T-cell (primary cell): Measurements from ENCODE around the gene KCNK1. TPM values are rescaled to one million over a fixed set of nuclear protein-coding genes. Genes with fewer than 3 reads are reported as not detected.

Source experiments
- ATAC-seq, 4 experiments: fragments of 200-7000 bp in 3 of 4; fragments of 150-1000 bp in 1 of 4; cut with Tn5 transposase; replicated peaks in 1 of 4; 1 replicate in 3 of 4; 2 replicates in 1 of 4; pipeline ENCODE4 v1.10.0; 2021; ENCODE audit warnings: moderate library complexity in 3 of 4, mild to moderate bottlenecking in 2 of 4, moderate number of reproducible peaks in 1 of 4
- CTCF ChIA-PET, 2 donors: fragments of 300-600 bp; sonication (Branson Sonifier 250); formaldehyde crosslinking; loops; one replicate each; lab custom pipeline; 2022; ENCODE audit warnings: antibody characterized with exemption in 2 of 2; lab: Charles Lee
- POLR2A ChIA-PET, 2 donors: fragments of 300-600 bp; sonication (Branson Sonifier 250); formaldehyde crosslinking; loops; one replicate each; lab custom pipeline; 2022; ENCODE audit warnings: antibody characterized with exemption in 2 of 2; lab: Charles Lee
- DNase-seq, 35 experiments: peaks; one replicate each; pipeline versions ENCODE4 v3.0.0 to v3.0.0-alpha.2; 2013 to 2023
- H3K27ac ChIP-seq: one replicate; pipeline ENCODE4 v1.5.1; 2013; ENCODE audit warnings: low read length
- H3K27me3 ChIP-seq, 2 experiments: replicated peaks in 1 of 2; 1 replicate in 1 of 2; 2 replicates in 1 of 2; pipeline versions ENCODE4 v1.6.1 to v1.7.0; 2013; ENCODE audit warnings: low read length in 1 of 2, mixed read lengths in 1 of 2; ENCODE audit not compliant: control insufficient read depth in 2 of 2, insufficient read depth in 2 of 2; ENCODE audit errors: extremely low read depth in 1 of 2
- H3K36me3 ChIP-seq, 2 donors: 1 replicate in 1 of 2; 2 replicates in 1 of 2; pipeline versions ENCODE4 v1.6.1 to v1.7.0; 2013; ENCODE audit warnings: low read length in 1 of 2; ENCODE audit not compliant: control insufficient read depth in 2 of 2, insufficient read depth in 1 of 2; ENCODE audit errors: extremely low read depth in 1 of 2
- H3K4me1 ChIP-seq, 2 experiments: 1 replicate in 1 of 2; 2 replicates in 1 of 2; pipeline versions ENCODE4 v1.6.1 to v1.7.0; 2013; ENCODE audit warnings: low read length in 2 of 2, mixed read lengths in 1 of 2; ENCODE audit not compliant: insufficient read depth in 2 of 2, control insufficient read depth in 1 of 2; ENCODE audit errors: extremely low read depth in 1 of 2
- H3K4me3 ChIP-seq, 2 donors: 1 replicate in 1 of 2; 2 replicates in 1 of 2; pipeline versions ENCODE4 v1.5.1 to v1.7.0; 2013; ENCODE audit warnings: mild to moderate bottlenecking in 2 of 2, low read length in 1 of 2, moderate library complexity in 1 of 2; ENCODE audit not compliant: control insufficient read depth in 1 of 2; ENCODE audit errors: extremely low read depth in 1 of 2
- H3K9me3 ChIP-seq: 2 replicates; pipeline ENCODE4 v1.7.0; 2013
- H3K27ac Mint-ChIP-seq, 2 donors: one replicate each; pipeline ENCODE4 v1.8.0; 2020 to 2021; ENCODE audit warnings: mild to moderate bottlenecking in 2 of 2, mixed read lengths in 2 of 2
- H3K27me3 Mint-ChIP-seq, 2 donors: one replicate each; pipeline ENCODE4 v1.8.0; 2021 to 2022; ENCODE audit warnings: mixed read lengths in 2 of 2
- H3K36me3 Mint-ChIP-seq: one replicate; pipeline ENCODE4 v1.8.0; 2021; ENCODE audit warnings: mixed read lengths
- H3K4me1 Mint-ChIP-seq, 3 donors: one replicate each; pipeline ENCODE4 v1.8.0; 2020 to 2022; ENCODE audit warnings: mixed read lengths in 3 of 3, mild to moderate bottlenecking in 1 of 3
- H3K4me3 Mint-ChIP-seq, 3 donors: one replicate each; pipeline ENCODE4 v1.8.0; 2020 to 2022; ENCODE audit warnings: mild to moderate bottlenecking in 3 of 3, mixed read lengths in 3 of 3, moderate library complexity in 3 of 3
- H3K9me3 Mint-ChIP-seq, 3 donors: one replicate each; pipeline ENCODE4 v1.8.0; 2020 to 2022; ENCODE audit warnings: mixed read lengths in 3 of 3
- WGBS: methylation state at CpG from one replicate; pipeline ENCODE4 v1.1.5; 2013; ENCODE audit warnings: missing lambda C conversion rate; ENCODE audit not compliant: insufficient coverage; 5-methylcytosine and 5-hydroxymethylcytosine counted together
- total RNA-seq, 35 experiments: library from RNA in 6 of 35; stranded (reverse) in 6 of 35; fragments of 120-200 nt in 1 of 35; gene quantifications; one replicate each; pipeline versions ENCODE4 v1.2.1 to v1.2.4 and lab custom pipeline; 2013 to 2026

Gene KCNK1
- total RNA-seq, 5 donors from 2014 or later (not counting 1 experiment from before 2014, with no cell fraction given): 0.26 to 0.76 (median 0.36) TPM; not detected in 2

DNA sequence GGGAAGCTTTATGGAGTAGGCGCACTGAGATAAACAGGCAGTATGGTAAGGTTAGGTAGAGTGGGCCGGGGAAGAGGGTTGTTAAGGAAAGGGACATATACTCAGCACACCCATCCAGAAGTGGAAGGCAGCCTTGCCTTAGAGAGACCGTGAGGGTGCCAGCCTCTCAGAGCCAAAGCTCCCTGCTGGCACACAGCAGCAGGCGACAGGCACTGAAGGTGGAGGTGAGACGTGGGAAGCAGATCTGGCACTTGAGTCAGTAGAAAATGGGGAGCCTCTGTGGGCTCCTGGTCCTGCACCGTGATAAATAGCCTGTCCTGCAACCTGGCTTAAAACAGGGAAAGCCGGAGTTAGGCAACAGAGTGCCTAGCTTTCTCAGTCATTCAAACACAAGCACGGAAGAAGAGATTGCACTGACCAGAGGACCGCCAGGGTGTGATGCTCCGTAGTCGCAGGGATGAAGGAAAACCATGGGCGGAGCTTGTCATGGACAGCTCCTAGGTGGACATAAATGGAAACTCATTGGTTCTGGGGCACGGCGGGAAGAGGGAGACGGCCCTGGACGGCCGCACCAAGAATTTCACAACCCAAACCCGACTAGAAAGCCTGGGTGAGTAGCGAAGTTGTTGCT lies 15.5 kb downstream of the KCNK1 start:
- Mint-ChIP-seq H3K9me3 (no peaks in the 10 kb centered on the region), H3K27me3 (peaks cover 10 to 14% of the 10 kb centered on the region in 2 donors), H3K27ac (no peak overlapping the region), H3K36me3 (no peaks in the 10 kb centered on the region), H3K4me3 (no peak overlapping the region), H3K4me1 (no peaks in the 10 kb centered on the region)
- 86% methylated on average over 11 of the region's 19 CpGs for WGBS
- DNase-seq (no peak), ATAC-seq (no peak)
- no peak overlapping the region for H3K4me3 ChIP-seq
- H3K36me3 ChIP-seq: no peaks in the 10 kb centered on the region
- H3K27me3 ChIP-seq: peaks cover 0 to 7% of the 10 kb centered on the region in 2 experiments
- POLR2A ChIA-PET: no interaction called here
- no peaks in the 10 kb centered on the region for H3K9me3 ChIP-seq
- H3K27ac ChIP-seq: no peak overlapping the region
- CTCF ChIA-PET: no interaction called here
- no peaks in the 10 kb centered on the region for H3K4me1 ChIP-seq

DNA sequence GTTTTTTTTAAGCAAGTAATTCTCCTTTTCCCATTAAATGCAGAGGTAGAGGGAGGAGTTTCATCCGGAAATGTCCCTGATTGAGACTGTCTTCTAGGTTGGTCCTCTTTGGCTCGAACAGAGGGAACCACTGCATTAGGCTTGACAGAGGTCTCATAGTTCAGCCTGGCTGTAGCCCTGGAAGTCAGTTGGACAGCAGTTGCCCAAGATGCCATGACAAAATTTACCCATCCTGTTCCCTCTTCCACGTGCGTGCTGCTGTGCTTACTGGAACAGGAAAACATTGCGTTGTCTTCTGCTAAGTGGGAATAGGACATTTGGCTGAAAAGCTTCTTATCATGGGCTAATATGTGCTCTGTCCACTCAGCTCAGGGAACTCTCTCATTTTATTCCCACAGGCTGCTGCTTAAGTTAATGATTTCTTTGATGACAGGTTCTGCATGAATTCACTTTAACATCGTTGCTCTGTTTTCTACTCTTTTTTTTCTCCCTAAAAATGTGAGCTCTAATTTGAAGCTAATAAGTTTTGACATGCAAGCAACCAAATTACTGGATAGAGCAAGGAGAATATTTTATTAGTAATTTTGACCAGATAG lies 18.0 kb downstream of the KCNK1 start:
- no peaks in the 10 kb centered on the region for H3K9me3 ChIP-seq
- CTCF ChIA-PET: no interaction called here
- WGBS: 89% methylated on average over 2 of the region's 6 CpGs
- H3K36me3 Mint-ChIP-seq: no peaks in the 10 kb centered on the region
- POLR2A ChIA-PET: no interaction called here
- peaks cover 0 to 4% (median 0%) of the 10 kb centered on the region in 3 donors for H3K4me1 Mint-ChIP-seq
- DNase-seq (no peak), ATAC-seq (no peak)
- no peak overlapping the region for H3K27ac ChIP-seq
- no peaks in the 10 kb centered on the region for H3K36me3 ChIP-seq
- H3K9me3 Mint-ChIP-seq: peaks cover 0 to 11% (median 0%) of the 10 kb centered on the region in 3 donors
- no peak overlapping the region for H3K4me3 Mint-ChIP-seq
- no peaks in the 10 kb centered on the region for H3K4me1 ChIP-seq
- H3K27me3 ChIP-seq: peaks cover 0 to 8% of the 10 kb centered on the region in 2 experiments
- H3K27ac Mint-ChIP-seq: no peak overlapping the region
- peaks cover 21 to 22% of the 10 kb centered on the region in 2 donors for H3K27me3 Mint-ChIP-seq
- H3K4me3 ChIP-seq: no peak overlapping the region

DNA sequence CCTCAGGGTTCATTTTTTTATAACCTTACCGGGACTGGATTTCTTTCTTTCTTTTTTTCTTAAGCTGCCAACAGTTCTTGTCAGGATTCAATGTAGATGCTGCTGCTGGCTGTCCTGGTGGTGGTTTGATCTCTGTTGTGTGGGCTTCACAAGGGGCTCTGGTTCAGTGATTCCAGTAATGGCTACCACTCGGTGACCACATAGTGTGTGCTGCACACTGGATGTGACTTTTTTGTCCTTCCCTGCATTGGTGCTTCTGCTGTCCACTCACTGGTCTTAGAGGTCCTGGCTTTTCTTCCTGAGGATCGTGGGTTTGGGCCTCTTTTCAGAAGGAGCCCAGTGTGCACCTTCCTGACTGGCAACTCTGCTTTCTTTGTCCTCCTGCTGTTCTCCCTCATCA lies 18.5 kb downstream of the KCNK1 start:
- H3K9me3 Mint-ChIP-seq: peaks cover 0 to 11% (median 0%) of the 10 kb centered on the region in 3 donors
- Histone ChIP-seq H3K9me3 (no peaks in the 10 kb centered on the region), H3K4me1 (no peaks in the 10 kb centered on the region), H3K27me3 (peaks cover 0 to 8% of the 10 kb centered on the region in 2 experiments), H3K36me3 (no peaks in the 10 kb centered on the region), H3K27ac (no peak overlapping the region), H3K4me3 (no peak overlapping the region)
- H3K4me3 Mint-ChIP-seq: no peak overlapping the region
- POLR2A ChIA-PET: no interaction called here
- DNase-seq (no peak), ATAC-seq (no peak)
- WGBS: 61% methylated on average over 2 of the region's 3 CpGs
- CTCF ChIA-PET: no interaction called here
- no peaks in the 10 kb centered on the region for H3K36me3 Mint-ChIP-seq
- peaks cover 0 to 4% (median 0%) of the 10 kb centered on the region in 3 donors for H3K4me1 Mint-ChIP-seq
- no peak overlapping the region for H3K27ac Mint-ChIP-seq
- H3K27me3 Mint-ChIP-seq: peaks cover 21 to 22% of the 10 kb centered on the region in 2 donors

DNA sequence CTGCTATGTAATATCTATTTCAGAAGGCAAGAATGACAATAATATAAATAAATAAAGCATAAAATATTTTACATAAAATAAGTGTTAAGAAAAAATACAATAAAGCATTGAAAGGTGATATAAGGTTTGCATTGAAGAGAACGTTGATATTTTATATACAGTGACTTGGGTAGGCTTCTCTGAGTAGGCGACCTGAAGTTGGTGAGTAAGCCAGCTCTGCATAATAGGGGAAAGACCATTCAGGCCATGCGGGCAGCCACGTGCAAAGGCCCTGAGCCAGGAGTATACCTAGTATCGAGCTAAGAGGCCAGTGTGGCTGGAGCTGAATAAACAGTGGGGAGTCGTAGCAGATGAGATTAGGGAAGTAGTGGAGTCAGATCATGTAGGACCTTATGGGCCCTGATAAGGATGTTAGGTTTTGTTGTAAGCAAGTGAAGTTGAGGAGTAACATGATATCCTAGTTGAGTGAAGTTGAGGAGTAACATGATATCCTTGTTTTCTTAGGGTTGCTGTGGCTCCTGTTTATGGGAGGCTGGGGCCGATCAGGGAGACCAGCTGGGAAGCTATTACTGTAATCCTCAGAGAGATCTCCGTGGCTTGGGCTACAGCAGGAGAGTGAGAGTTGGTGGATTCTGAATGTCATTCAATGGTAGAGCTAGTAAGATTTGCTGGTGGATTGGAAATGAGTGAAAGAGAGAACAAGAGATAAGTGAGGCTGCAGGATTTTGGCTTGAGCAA lies 22.0 kb downstream of the KCNK1 start:
- H3K27ac Mint-ChIP-seq: no peak overlapping the region
- H3K27ac ChIP-seq: no peak overlapping the region
- H3K9me3 ChIP-seq: no peaks in the 10 kb centered on the region
- H3K27me3 Mint-ChIP-seq: peaks cover 15 to 19% of the 10 kb centered on the region in 2 donors
- H3K9me3 Mint-ChIP-seq: peaks cover 0 to 11% (median 0%) of the 10 kb centered on the region in 3 donors
- ATAC-seq: no peak
- no peaks in the 10 kb centered on the region for H3K36me3 Mint-ChIP-seq
- ChIA-PET POLR2A (no interaction called here), CTCF (no interaction called here)
- no peaks in the 10 kb centered on the region for H3K36me3 ChIP-seq
- H3K4me1 Mint-ChIP-seq: peaks cover 0 to 4% (median 0%) of the 10 kb centered on the region in 3 donors
- WGBS: 67% methylated on average over 8 of the region's 8 CpGs
- H3K4me1 ChIP-seq: no peaks in the 10 kb centered on the region
- DNase-seq: no peak
- H3K4me3 Mint-ChIP-seq: no peak overlapping the region
- peaks cover 0 to 5% of the 10 kb centered on the region in 2 experiments for H3K27me3 ChIP-seq
- H3K4me3 ChIP-seq: no peak overlapping the region

DNA sequence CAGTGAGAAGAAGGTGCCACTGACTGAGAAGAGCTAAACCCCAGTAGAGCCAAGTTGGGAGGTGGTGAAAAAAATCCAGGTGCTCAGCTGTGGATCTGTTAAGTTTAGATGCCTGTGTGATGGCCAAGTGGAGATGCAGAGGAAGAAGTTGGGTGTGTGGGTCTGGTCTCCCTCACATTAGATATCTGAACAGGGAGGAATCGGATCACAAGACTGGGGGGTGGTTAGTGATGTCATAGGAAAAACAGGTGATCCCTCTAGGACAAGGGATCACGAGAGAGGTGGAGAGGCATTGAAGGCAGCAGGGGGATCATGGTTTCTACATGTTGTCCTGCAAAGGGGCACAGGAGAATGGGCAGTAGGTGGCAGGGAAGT lies 22.6 kb downstream of the KCNK1 start:
- no peaks in the 10 kb centered on the region for H3K36me3 Mint-ChIP-seq
- Histone ChIP-seq H3K27ac (no peak overlapping the region), H3K9me3 (no peaks in the 10 kb centered on the region), H3K36me3 (no peaks in the 10 kb centered on the region), H3K4me1 (no peaks in the 10 kb centered on the region), H3K4me3 (no peak overlapping the region), H3K27me3 (peaks cover 0 to 5% of the 10 kb centered on the region in 2 experiments)
- H3K27ac Mint-ChIP-seq: no peak overlapping the region
- peaks cover 0 to 11% (median 0%) of the 10 kb centered on the region in 3 donors for H3K9me3 Mint-ChIP-seq
- H3K27me3 Mint-ChIP-seq: peaks cover 16 to 19% of the 10 kb centered on the region in 2 donors
- ChIA-PET POLR2A (no interaction called here), CTCF (no interaction called here)
- ATAC-seq (no peak), DNase-seq (no peak)
- WGBS: 64% methylated on average over 2 of the region's 2 CpGs
- H3K4me1 Mint-ChIP-seq: peaks cover 0 to 4% (median 0%) of the 10 kb centered on the region in 3 donors
- H3K4me3 Mint-ChIP-seq: no peak overlapping the region

DNA sequence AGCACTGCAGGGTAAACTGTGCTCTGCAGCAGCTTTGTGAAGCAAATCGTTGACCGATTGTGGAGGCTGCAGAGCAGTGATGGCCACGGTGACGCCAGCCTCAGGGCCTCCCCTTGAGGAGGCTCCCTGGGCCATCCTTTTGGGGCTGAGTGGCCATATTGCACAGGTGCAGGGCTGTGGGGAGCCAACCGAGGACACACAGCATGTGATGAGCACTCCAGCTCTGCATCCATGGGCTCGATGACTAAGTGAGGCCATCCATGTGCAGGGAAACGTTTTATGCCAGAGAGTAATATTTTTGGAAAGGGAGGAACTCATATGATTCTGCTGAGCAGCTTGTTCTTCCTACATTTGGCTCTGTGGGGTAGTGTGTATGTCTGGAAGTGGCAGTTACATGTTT lies 24.6 kb downstream of the KCNK1 start:
- H3K9me3 Mint-ChIP-seq: peaks cover 0 to 11% (median 0%) of the 10 kb centered on the region in 3 donors
- H3K27ac Mint-ChIP-seq: no peak overlapping the region
- no peaks in the 10 kb centered on the region for H3K4me1 ChIP-seq
- H3K36me3 ChIP-seq: no peaks in the 10 kb centered on the region
- CTCF ChIA-PET: no interaction called here
- POLR2A ChIA-PET: no interaction called here
- no peak overlapping the region for H3K4me3 ChIP-seq
- DNase-seq (no peak), ATAC-seq (no peak)
- peaks cover 0 to 4% (median 0%) of the 10 kb centered on the region in 3 donors for H3K4me1 Mint-ChIP-seq
- no peaks in the 10 kb centered on the region for H3K36me3 Mint-ChIP-seq
- no peak overlapping the region for H3K4me3 Mint-ChIP-seq
- peaks cover 0 to 9% of the 10 kb centered on the region in 2 experiments for H3K27me3 ChIP-seq
- H3K9me3 ChIP-seq: no peaks in the 10 kb centered on the region
- no peak overlapping the region for H3K27ac ChIP-seq
- H3K27me3 Mint-ChIP-seq: peaks cover 14 to 16% of the 10 kb centered on the region in 2 donors
- 89% methylated on average over 6 of the region's 7 CpGs for WGBS
